Uterus (tissue), 4 donors: ENCODE data around the gene LAMTOR5. TPM values are rescaled to one million over a fixed set of nuclear protein-coding genes. Genes with fewer than 3 reads are reported as not detected.

Experiments used
- DNase-seq, 2 donors: peaks; one replicate each; pipeline ENCODE4 v3.0.0-alpha.2; 2019 to 2020
- H3K27ac ChIP-seq, 2 donors: fragments of 200-600 bp; sonication (generic); 1 replicate in 1 of 2; 2 replicates in 1 of 2; pipeline ENCODE4 v1.5.1; 2016 to 2018
- H3K27me3 ChIP-seq, 2 donors: fragments of 200-600 bp; sonication (generic); one replicate each; pipeline ENCODE4 v1.5.1; 2018 to 2019; ENCODE audit warnings: control low read depth in 1 of 2
- H3K36me3 ChIP-seq, 2 donors: fragments of 200-600 bp; sonication (generic); one replicate each; pipeline ENCODE4 v1.5.1; 2019; ENCODE audit warnings: control low read depth in 1 of 2
- H3K4me1 ChIP-seq, 2 donors: fragments of 200-600 bp; sonication (generic); one replicate each; pipeline ENCODE4 v1.5.1; 2018 to 2019; ENCODE audit warnings: control low read depth in 1 of 2
- H3K4me3 ChIP-seq, 2 donors: fragments of 200-600 bp; sonication (generic); 1 replicate in 1 of 2; 2 replicates in 1 of 2; pipeline ENCODE4 v1.5.1; 2018 to 2019; ENCODE audit warnings: mild to moderate bottlenecking in 1 of 2
- H3K9me3 ChIP-seq, 2 donors: fragments of 200-600 bp; sonication (generic); one replicate each; pipeline ENCODE4 v1.5.1; 2019; ENCODE audit warnings: control low read depth in 1 of 2
- CTCF ChIP-seq, 4 experiments: fragments of 200-600 bp in 2 of 4; fragments of 450-650 bp in 2 of 4; sonication (generic) in 2 of 4; IDR thresholded peaks; one replicate each; pipeline ENCODE4 v1.5.1; 2016 to 2019; ENCODE audit warnings: antibody characterized with exemption in 4 of 4, mild to moderate bottlenecking in 2 of 4, moderate library complexity in 1 of 4
- POLR2A ChIP-seq, 2 donors: fragments of 450-650 bp; IDR thresholded peaks; one replicate each; pipeline ENCODE4 v1.6.1; 2016; ENCODE audit warnings: antibody characterized with exemption in 2 of 2, mild to moderate bottlenecking in 1 of 2, moderate library complexity in 1 of 2
- intact Hi-C: fragments of 100-400 bp; cut with DNase I; formaldehyde crosslinking; loops from one replicate; pipeline ENCODE4 v1.15.1; 2023; ENCODE audit warnings: low total_unique reads
- total RNA-seq, 4 donors: library from RNA; depleted of rRNA in 3 of 4; stranded (reverse); fragments of >200 nt in 3 of 4; gene quantifications; one replicate each; pipeline versions ENCODE4 v1.1.0 to v1.2.4, GENCODE V29; 2014 to 2023
- donor health status: DM: yes; HTN: yes; CAD: no.

LAMTOR5 gene
- total RNA-seq, 4 donors from 2014 or later, result 5.4 to 117 (median 58.5) TPM

GRCh38 chr1:110387048-110387754 lies 20.3 kb downstream of the LAMTOR5 start:
- intact Hi-C loops, result no loop called here
- H3K27ac ChIP-seq, result no peak overlapping the region
- no peaks in the 10 kb centered on the region for H3K27me3 ChIP-seq
- DNase-seq, result no peak
- no peaks in the 10 kb centered on the region for H3K9me3 ChIP-seq
- H3K4me1 ChIP-seq, result no peaks in the 10 kb centered on the region
- TF ChIP-seq CTCF (IDR thresholded peaks at IDR 0.05) (no peak), POLR2A (IDR thresholded peaks at IDR 0.05) (no peak)
- no peak overlapping the region for H3K4me3 ChIP-seq
- no peaks in the 10 kb centered on the region for H3K36me3 ChIP-seq

- H3K9me3 ChIP-seq, result no peaks in the 10 kb centered on the region
- H3K36me3 ChIP-seq, result no peaks in the 10 kb centered on the region
- intact Hi-C loops, result no loop called here
- no peak for TF ChIP-seq POLR2A (IDR thresholded peaks at IDR 0.05)
- no peak for TF ChIP-seq CTCF (IDR thresholded peaks at IDR 0.05)
- no peak for DNase-seq
- no peaks in the 10 kb centered on the region for H3K4me1 ChIP-seq
- H3K27me3 ChIP-seq, result no peaks in the 10 kb centered on the region
- H3K4me3 ChIP-seq, result no peak overlapping the region
- no peak overlapping the region for H3K27ac ChIP-seq
Measured at GRCh38 chr1:110385369-110385768, 22.1 kb downstream of the LAMTOR5 start.

- intact Hi-C loops, result no loop called here
- Histone ChIP-seq H3K4me3 (no peak overlapping the region), H3K4me1 (no peaks in the 10 kb centered on the region), H3K9me3 (no peaks in the 10 kb centered on the region), H3K27ac (no peak overlapping the region), H3K36me3 (no peaks in the 10 kb centered on the region), H3K27me3 (no peaks in the 10 kb centered on the region)
- TF ChIP-seq CTCF (IDR thresholded peaks at IDR 0.05), result no peak
- no peak for TF ChIP-seq POLR2A (IDR thresholded peaks at IDR 0.05)
- DNase-seq, result no peak
Measured at GRCh38 chr1:110384581-110385321, 22.7 kb downstream of the LAMTOR5 start.

- TF ChIP-seq POLR2A (IDR thresholded peaks at IDR 0.05), result no peak
- no peak for DNase-seq
- Histone ChIP-seq H3K36me3 (no peaks in the 10 kb centered on the region), H3K4me3 (no peak overlapping the region), H3K9me3 (no peaks in the 10 kb centered on the region), H3K27me3 (no peaks in the 10 kb centered on the region), H3K4me1 (no peaks in the 10 kb centered on the region), H3K27ac (peak overlapping the region in 1 of 2 donors; percentile 13)
- intact Hi-C loops, result no loop called here
Measured at GRCh38 chr1:110383251-110383990, 24.1 kb downstream of the LAMTOR5 start.

- Histone ChIP-seq H3K9me3 (no peaks in the 10 kb centered on the region), H3K4me3 (no peak overlapping the region), H3K27me3 (no peaks in the 10 kb centered on the region), H3K27ac (no peak overlapping the region), H3K36me3 (no peaks in the 10 kb centered on the region), H3K4me1 (no peaks in the 10 kb centered on the region)
- TF ChIP-seq POLR2A (IDR thresholded peaks at IDR 0.05) (no peak), CTCF (IDR thresholded peaks at IDR 0.05) (no peak)
- DNase-seq, result no peak
- intact Hi-C loops, result loop anchor here (2.0 kb wide), 1 partner anchor 56 kb away; no protein-coding TSS in a partner anchor
Measured at GRCh38 chr1:110380672-110381283, 26.7 kb downstream of the LAMTOR5 start.
